NT2/D1 (cell line): ENCODE measurements around the gene DISC1.

Experiments used
- SUZ12 ChIP-seq: IDR thresholded peaks from 2 replicates; pipeline ENCODE4 v1.6.1; 2011; ENCODE audit not compliant: insufficient read length, insufficient read depth; ENCODE audit errors: extremely low read depth
- YY1 ChIP-seq: IDR thresholded peaks from 2 replicates; pipeline ENCODE4 v1.6.1; 2011; ENCODE audit not compliant: insufficient read length, insufficient read depth

DNA sequence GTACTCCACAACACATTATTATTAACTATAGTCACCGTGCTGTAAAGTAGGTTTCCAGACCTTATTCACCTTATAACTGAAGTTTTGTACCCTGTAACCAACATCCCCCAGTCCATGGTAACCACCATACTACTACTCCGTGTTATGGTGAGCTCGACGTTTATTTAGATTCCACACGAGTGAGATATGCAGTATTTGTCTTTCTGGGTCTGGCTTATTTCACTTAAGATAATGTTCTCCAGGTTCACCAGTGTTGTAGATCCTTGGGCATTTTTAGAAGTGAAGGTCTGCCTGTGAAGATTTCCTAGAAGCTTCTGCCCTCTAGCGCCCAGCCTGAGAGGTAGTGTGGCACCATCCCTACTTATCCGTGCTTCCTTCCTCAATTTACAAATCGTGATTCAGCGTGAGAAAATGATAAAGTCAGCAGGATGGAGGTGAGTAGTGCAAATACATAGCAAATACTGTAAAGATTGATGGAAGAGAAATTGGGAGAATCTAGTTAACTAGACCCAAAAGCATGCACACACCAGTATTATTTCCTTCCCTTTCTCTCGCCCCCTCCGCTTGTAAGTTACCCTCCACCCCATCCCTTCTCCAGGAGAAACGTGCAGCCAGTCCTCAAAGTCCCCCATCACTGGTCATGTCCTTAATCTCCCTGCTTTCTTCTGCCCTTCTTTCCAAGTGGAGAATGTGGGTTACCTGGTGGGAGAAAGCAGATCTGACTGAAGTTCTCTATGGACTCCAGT lies 36.0 kb upstream of the DISC1 start:
- no peak for TF ChIP-seq YY1
- TF ChIP-seq SUZ12: no peak
